GM21576 (cell line): ENCODE measurements around the gene EXD3.

Experiments
- ATAC-seq: cut with Tn5 transposase; IDR thresholded peaks from one replicate; pipeline ENCODE4 v1.9.1; 2021; ENCODE audit warnings: mild to moderate bottlenecking, moderate library complexity; ENCODE audit not compliant: unreplicated experiment

The EXD3 gene

DNA sequence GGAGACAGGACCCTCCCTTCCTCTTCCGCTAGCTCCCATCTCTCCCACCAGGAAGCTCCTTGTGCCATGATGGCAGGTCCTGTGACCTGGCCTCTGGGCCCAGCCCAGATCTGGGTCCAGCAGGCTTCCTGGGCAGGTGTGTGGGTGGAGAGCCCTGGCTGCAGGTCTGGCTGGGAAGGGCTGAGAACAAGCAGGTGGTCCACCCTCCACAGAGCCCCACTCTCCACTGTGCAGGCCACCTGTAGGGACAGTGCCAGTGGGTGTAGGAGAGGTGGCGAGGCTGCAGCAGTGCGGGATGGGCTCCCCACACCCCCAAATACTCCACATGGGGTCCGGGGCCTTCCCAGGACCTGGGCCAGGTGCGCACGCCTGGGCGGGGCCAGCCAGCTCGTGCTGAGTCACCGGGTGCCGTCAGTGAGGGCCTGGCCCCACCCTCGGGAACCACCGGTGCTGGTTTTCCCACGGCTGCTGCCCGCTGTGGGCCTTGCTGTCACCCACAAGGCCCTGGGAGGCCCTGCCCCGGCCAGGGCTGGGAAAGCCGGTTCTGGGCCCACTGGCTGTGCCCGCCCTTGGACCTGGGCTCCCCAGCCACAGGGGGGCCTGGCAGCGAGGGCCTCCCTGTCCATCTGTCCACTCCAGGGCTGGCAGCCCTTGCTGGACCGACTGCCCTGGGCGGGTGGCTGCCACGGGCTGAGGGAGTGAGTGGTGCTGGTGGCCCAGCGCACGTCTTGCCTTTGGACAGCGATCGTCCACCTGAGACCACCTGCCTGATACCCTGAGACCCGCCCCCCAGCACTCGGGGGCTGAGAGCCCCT, 111.6 kb downstream of the EXD3 start:
- no peak for ATAC-seq

- no peak for ATAC-seq
These were observed 112.5 kb downstream of the EXD3 start for GRCh38 chr9:137310189-137311052.

- no peak for ATAC-seq
These were observed 113.4 kb downstream of the EXD3 start for GRCh38 chr9:137309368-137310188.

- no peak for ATAC-seq
These were observed 114.8 kb downstream of the EXD3 start for GRCh38 chr9:137308057-137308619.

DNA sequence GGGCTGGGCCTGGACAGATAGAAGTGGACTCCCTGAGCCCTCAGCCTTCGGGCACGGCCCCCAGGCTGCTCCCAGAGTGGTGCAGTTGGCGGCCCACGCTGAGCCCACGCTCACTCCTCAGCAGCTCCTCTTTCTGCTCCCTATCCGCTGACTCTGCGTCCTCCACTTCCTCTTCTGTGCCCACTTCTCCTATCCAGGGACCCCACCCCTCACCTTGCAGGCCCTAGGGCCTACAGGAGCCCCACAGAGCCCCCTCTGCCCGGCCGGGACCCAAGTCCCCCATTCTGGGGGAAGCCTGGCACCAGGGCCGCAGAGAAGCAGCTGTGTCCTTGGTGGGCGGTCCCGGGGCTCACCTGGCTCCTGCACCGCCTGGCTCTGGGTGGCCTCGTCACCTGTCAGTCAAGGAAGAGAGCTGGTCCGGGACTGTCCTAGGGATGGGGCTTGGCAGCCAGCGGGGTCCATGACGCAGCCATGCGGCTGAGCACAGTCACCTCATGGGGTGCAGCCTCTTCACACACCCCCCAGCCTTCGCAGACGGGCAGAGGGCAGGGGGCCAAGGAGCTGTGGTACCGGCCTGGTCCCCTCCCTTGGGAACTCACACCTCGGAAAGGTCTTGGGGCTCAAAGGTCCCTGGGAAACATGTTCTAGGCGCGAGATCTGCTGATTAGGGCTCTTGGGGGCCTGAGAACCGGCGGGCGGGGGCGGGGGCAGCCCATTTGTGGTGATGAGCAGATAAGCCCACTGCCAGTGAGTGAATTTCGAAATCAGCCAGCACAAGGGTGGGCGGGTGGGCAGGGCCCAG, 115.5 kb downstream of the EXD3 start:
- no peak for ATAC-seq

DNA sequence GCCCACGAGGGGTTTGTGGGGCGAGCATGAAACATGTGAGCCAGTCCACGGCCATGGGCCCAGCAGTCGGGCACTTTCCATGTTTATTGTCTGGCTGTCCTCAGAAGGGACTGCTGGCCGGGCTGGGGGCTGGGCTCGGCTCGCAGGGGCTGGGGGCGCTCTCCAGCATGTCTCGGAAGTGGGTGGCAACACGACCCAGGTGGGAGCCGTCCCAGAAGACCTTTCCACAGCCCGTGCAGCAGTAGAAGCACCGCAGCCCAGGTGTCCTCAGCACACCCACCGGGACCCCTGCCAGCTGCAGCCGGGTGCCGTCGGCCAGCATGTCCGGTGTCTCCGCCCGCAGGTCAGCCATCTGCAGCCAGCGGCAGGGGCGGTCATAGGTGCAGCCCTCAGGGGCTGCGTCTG, 116.1 kb downstream of the EXD3 start:
- no peak for ATAC-seq

GRCh38 chr9:137306066-137306849, 116.7 kb downstream of the EXD3 start:
- no peak for ATAC-seq

DNA sequence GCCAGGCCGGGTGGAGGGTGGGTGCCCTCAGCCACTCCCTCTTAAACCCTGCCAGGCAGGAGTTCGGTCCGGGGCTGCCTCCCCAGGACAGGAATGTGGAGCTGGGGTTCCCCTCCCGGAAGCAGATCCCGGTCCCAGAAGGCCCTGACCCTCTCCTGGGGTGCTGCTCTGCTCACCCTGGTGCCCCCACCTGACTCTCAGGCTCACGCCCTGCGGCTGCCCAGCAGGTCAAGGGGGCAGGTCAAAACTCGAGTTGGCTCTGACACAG, 117.2 kb downstream of the EXD3 start:
- no peak for ATAC-seq

- no peak for ATAC-seq
These were observed 117.7 kb downstream of the EXD3 start for GRCh38 chr9:137305060-137305797.

DNA sequence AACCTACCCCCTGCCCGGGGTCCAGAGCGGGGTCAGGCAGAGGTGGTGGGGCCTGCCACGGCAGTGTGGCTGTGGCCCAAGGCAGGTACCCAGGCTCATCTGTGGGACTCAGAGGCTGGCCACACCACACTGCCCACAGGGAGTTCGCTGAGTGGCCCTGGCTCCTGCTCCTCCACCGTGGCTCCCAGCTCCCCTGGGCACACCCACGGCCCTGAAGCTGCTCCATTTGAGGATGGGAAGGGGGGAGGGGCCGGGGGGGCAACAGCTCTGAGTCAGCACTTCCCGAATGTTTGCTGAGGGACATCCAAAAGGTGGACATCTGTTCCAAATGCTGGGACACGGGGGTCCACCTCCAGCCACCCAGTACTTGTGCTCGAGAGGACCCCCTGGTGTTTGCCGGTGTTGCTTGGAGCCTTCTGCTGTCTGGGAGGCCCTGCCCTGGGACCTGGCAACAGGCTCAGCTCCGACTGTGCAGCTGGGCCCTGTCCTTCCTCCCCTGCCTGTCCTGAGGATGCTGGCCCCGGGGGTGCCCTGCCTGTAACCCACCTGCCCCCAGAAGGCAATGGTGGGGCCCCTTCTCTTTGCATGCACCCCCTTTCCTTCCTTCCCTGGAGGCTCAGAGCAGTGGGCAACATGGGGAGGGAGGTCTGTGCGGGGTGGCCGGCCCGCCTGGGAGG, 118.4 kb downstream of the EXD3 start:
- ATAC-seq: no peak

GRCh38 chr9:137303893-137304382, 119.0 kb downstream of the EXD3 start:
- no peak for ATAC-seq

DNA sequence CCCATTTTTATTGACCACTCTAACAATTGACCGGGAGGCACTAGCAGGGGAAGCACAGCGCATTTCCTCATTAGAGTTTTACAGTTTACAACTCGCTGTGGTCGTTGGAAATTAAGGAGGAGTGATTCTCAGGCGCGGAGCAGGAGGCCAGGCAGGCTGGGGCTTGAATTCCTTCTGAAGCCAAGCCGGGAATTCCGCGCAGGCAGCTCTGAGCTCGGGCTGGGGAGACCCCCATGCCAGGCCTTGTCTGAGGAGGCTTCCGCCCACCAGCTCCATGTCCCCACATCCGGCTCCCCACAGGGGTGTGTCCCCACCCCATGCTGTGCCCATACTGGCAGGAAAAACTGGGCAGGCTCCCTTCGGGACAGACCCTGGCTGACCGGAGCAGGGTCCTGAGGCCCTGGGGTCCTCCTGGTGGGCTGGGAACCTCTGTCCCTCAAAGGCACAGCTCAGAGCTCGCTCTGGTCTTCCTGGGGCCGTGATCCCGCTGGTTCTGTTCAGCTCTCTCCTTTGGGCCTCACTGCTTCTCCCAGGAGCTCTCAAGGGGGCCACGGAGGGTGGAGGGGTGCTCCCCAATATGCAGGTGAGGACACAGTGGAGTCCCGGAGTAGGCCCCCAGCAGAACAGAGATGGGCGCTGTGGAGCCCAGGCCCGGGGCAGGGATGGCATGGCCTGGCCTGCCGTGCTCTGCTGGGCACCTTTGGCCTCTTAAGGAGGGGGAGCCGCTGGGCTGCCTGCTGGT, 119.6 kb downstream of the EXD3 start:
- ATAC-seq: no peak

DNA sequence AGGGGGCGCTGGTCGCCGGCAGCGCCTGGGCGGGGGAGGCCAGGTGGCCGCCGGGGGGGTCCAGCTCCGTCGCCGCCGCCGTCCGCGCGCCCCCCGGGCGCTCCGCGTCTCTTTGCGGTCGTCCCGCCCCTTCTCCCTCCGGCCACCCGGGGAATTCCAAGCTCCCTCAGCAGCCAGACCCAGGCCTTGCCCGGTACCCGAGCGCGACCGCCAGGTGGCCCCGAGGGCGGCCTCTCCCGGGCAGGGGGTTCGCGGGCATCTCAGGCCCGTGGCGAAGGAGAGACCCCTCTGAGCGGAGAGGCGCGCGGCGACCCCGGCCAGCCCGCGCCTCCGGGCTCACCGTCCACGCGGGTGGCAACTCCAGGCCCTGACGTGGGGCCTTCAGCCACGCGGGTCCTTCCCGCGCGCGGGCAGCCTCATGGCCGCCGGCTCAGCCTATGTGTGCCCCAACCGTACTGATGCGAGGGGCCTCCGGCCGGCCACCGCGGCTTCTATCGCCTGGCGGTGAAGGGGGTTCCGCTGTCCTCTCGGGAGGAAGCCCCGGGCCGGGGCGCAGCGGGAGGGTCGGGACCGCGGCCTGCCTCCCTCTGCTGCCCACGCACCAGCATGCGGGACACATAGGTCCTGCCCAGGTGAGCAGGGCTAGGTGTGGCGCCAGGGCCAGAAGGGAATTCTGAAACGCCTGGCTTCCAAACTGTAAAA, 120.4 kb downstream of the EXD3 start:
- ATAC-seq: peak; percentile 38

GRCh38 chr9:137302118-137302448, 120.9 kb downstream of the EXD3 start, which contains the start of gene NRARP:
TSS of gene NRARP (minus strand) at chr9:137302271. CDS start at chr9:137301928, 343 bp downstream.
- peak; percentile 61 for ATAC-seq

- peak; percentile 8 for ATAC-seq
These were observed 121.6 kb downstream of the EXD3 start for GRCh38 chr9:137301081-137301947.

DNA sequence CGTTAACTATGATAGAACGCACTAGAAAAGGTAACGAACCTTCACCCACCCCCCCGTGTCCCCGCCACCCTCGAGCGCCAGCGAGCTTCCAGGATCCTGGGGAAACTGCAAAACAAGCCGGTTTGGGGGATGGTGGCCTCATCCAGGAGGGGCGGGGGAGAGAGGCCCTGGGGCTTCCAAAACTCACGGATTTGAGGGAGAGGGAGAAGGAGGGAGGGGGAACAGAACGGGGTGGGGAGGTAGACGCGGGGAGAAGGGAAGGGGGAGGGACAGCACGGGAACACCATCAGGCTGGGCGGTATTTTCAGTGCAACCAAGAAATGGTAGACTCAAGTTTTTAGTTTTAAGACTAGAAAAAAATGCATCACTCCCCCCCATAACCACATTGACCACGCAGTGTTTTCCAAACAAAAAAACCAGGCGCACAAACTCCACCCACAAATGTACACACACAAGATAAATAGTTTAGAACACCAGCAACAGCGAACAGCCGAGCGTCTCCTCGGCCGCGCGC, 122.3 kb downstream of the EXD3 start:
- ATAC-seq: no peak
